Upper lobe of right lung (tissue), 1 donor: ENCODE data around the gene MRPL50. TPM values are rescaled to one million over a fixed set of nuclear protein-coding genes. Genes with fewer than 3 reads are reported as not detected.

Source experiments
- ATAC-seq: fragments of 200-7000 bp; cut with Tn5 transposase; one replicate; pipeline ENCODE4 v1.9.1; 2020; ENCODE audit warnings: mild to moderate bottlenecking, moderate library complexity
- DNase-seq: peaks from one replicate; pipeline ENCODE4 v3.0.0-alpha.2; 2020
- H3K27ac ChIP-seq: fragments of 200-600 bp; one replicate; pipeline ENCODE4 v1.8.0; 2022
- H3K27me3 ChIP-seq: fragments of 200-600 bp; one replicate; pipeline ENCODE4 v1.8.0; 2022; ENCODE audit warnings: mild to moderate bottlenecking
- H3K36me3 ChIP-seq: fragments of 200-600 bp; one replicate; pipeline ENCODE4 v1.8.0; 2022
- H3K4me1 ChIP-seq: fragments of 200-600 bp; one replicate; pipeline ENCODE4 v1.8.0; 2022
- H3K4me3 ChIP-seq: fragments of 200-600 bp; one replicate; pipeline ENCODE4 v1.8.0; 2022; ENCODE audit warnings: mild to moderate bottlenecking
- H3K9me3 ChIP-seq: fragments of 200-600 bp; one replicate; pipeline ENCODE4 v1.8.0; 2022
- CTCF ChIP-seq: fragments of 200-600 bp; IDR thresholded peaks from one replicate; pipeline ENCODE4 v1.8.0; 2022; ENCODE audit warnings: antibody characterized with exemption
- intact Hi-C: fragments of 100-400 bp; cut with DNase I; formaldehyde crosslinking; loops from one replicate; pipeline ENCODE4 v1.11.0; 2022
- total RNA-seq: library from RNA; stranded (reverse); fragmentation: NEBNext Ultra II Directional; extraction: Animal tissue kit (Norgen Biotek cat#: 25700); gene quantifications from one replicate; pipeline ENCODE4 v1.2.1, GENCODE V29; 2021
- donor health status: DM: no; HTN: yes; CAD: no; lungs with severe emphysema.

The MRPL50 gene
- total RNA-seq, 1 donor from 2014 or later, result 9.8 TPM

- Histone ChIP-seq H3K27me3 (no peaks in the 10 kb centered on the region), H3K27ac (no peak overlapping the region), H3K36me3 (no peaks in the 10 kb centered on the region), H3K9me3 (no peaks in the 10 kb centered on the region), H3K4me1 (no peaks in the 10 kb centered on the region), H3K4me3 (no peak overlapping the region)
- intact Hi-C loops, result no loop called here
- ATAC-seq (no peak), DNase-seq (no peak)
- TF ChIP-seq CTCF, result no peak
These were observed 16.5 kb downstream of the MRPL50 start for GRCh38 chr9:101381833-101382342.

- Histone ChIP-seq H3K4me1 (no peaks in the 10 kb centered on the region), H3K36me3 (no peaks in the 10 kb centered on the region), H3K9me3 (no peaks in the 10 kb centered on the region), H3K4me3 (no peak overlapping the region), H3K27me3 (no peaks in the 10 kb centered on the region), H3K27ac (no peak overlapping the region)
- DNase-seq (no peak), ATAC-seq (no peak)
- TF ChIP-seq CTCF, result no peak
- intact Hi-C loops, result no loop called here
These were observed 17.3 kb downstream of the MRPL50 start for GRCh38 chr9:101381118-101381517.

GRCh38 chr9:101380295-101380694 lies 18.1 kb downstream of the MRPL50 start:
- Histone ChIP-seq H3K27me3 (no peaks in the 10 kb centered on the region), H3K27ac (no peak overlapping the region), H3K4me1 (no peaks in the 10 kb centered on the region), H3K4me3 (no peak overlapping the region), H3K9me3 (no peaks in the 10 kb centered on the region), H3K36me3 (no peaks in the 10 kb centered on the region)
- TF ChIP-seq CTCF, result no peak
- intact Hi-C loops, result no loop called here
- DNase-seq, result no peak
- no peak for ATAC-seq

GRCh38 chr9:101376111-101376848 lies 22.1 kb downstream of the MRPL50 start:
- DNase-seq (no peak), ATAC-seq (no peak)
- Histone ChIP-seq H3K4me1 (no peaks in the 10 kb centered on the region), H3K27ac (no peak overlapping the region), H3K27me3 (no peaks in the 10 kb centered on the region), H3K4me3 (no peak overlapping the region), H3K36me3 (no peaks in the 10 kb centered on the region), H3K9me3 (no peaks in the 10 kb centered on the region)
- TF ChIP-seq CTCF, result no peak
- intact Hi-C loops, result no loop called here

- no peak for DNase-seq
- intact Hi-C loops, result no loop called here
- Histone ChIP-seq H3K36me3 (no peaks in the 10 kb centered on the region), H3K9me3 (no peaks in the 10 kb centered on the region), H3K4me1 (no peaks in the 10 kb centered on the region), H3K27ac (no peak overlapping the region), H3K4me3 (no peak overlapping the region), H3K27me3 (no peaks in the 10 kb centered on the region)
- ATAC-seq, result no peak
- no peak for TF ChIP-seq CTCF
These were observed 22.9 kb downstream of the MRPL50 start for GRCh38 chr9:101375546-101375945.
